HG02981 (cell line): Measurements from ENCODE around the gene CAPN9.
"Not testable (repeated sequence)": the region's sequence is repeated elsewhere in the genome, so short reads cannot be mapped to it uniquely, and the experiment has no call there.

Experiments
- ATAC-seq: cut with Tn5 transposase; IDR thresholded peaks from one replicate; pipeline ENCODE4 v1.9.1; 2021; ENCODE audit warnings: mild to moderate bottlenecking, moderate library complexity; ENCODE audit not compliant: unreplicated experiment

Gene CAPN9

DNA sequence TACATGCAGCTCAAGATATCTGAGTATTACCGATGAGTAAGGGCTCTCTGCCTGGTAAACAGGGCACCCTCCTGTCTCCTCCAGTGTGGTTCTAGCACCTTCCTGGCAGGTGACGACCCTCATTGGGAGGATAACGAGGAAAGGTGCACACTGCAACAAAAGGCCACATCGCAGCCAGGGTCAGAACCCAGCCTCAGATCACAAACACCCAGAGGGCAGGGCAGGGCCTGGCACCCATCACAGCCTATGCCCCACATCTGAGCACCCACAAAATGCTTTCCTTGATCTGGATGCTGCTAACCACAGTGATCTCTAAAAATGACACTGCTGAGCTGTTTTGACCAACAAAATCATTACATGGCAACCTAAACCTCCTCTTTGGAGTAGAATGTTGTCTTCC is 97.4 kb downstream of the CAPN9 start:
- no peak for ATAC-seq

DNA sequence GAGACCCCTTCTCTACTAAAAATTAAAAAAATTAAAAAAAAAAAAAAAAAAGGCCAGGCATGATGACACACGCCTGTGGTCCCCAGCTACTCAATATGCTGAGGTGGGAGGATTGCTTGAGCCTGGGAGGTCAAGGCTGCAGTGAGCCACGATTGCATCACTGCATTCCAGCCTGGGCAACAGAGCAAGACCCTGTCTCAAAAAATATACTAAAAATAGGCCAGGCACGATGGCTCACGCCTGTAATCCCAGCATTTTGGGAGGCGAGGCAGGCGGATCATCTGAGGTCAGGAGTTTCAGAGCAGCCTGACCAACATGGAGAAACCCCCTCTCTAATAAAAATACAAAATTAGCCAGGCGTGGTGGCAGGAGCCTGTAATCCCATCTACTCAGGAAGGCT is 98.0 kb downstream of the CAPN9 start:
- not testable (repeated sequence) for ATAC-seq

DNA sequence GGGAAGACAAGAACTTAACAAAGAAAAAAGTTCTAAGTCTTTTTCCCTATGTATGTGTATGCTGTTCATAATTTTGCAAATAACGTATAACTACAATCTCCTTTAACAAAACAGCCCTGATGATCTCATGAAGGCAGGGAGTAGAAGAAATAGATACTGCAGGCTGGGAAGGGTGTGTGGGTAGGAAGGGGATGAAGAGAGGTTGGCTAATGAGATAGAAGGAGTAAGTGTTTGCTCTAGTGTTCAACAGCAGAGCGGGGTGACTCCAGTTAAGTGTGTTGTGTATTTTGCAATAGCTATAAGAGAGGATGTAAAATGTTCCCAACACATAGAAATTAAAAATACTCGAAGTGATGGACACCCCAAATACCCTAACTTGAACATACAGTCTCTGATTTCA is 101.0 kb downstream of the CAPN9 start:
- ATAC-seq: no peak

DNA sequence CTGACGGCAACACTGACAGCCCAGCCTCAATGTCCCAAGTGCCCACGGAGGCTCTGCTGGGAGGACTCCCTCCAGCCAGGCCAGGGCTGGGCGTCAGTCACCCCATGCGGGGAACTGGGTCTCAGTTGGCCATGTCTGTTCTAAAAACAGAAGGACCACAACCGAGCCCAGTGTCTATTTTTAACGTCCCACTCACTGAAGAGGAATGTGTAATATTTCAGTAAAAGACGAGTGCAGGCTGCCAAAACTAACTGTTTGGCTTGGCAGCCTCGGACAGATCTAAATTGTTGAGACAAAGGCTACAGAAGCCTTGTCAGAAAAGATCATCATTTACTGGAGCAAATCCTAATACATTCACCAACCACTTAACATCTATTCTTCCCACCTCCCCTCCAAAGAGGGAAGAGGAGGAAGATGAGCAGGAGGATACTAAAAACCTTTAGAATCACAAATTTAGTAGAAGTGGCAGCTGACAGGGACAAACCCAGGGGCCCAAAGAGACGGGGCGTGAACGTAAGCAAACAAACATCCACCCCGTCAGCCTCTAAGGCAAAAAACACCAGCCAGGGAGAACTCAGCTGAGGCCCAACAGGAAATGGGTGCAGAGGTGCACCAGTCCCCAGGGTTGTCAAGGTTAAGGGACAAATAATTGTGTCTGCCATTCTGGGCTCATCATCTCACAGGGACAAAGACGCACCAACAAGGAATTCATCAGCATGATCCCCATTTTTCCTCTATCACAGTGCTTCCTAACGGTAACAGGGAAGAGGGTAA is 102.5 kb downstream of the CAPN9 start:
- ATAC-seq: no peak

DNA sequence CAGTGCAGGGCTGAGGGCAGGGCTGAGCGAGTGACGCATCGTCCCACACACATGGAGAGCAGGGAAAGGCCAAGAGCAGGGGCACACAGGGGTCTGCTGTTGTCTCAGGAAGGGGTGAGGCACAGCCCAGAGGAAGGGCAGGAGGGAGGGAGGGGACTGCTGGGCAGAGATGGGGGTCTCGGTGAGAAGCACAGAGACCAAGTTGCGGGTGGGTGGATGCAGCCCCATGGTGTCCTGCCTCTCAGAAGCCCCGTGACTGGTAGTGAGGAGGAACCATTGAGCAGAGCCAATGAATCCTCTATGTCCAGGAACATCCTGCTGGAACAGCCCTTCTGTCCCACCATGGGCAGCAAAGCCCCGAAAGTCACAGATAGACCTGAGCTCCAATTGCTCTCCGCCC is 103.4 kb downstream of the CAPN9 start:
- no peak for ATAC-seq

DNA sequence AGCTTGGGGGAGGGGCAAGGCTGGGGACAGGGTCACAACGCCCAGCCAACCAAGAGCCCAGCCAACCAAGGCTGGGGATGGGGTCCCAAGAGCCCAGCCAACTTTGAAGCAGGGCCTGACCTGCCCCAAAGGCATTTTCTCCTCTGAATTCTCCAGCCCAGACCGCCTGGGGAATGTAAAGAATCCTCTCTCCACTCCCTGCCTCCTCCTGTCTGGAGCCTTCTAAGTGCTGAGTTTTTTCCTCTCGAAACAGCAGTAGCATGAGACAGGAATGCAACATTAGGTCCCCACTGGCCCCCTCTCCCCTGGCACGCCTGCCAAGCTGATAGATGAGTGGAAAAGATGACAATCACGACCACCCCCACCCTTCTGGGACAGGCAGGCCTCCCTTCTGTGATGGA is 104.1 kb downstream of the CAPN9 start:
- ATAC-seq: no peak
